NCI-H1436 (cell line): ENCODE results near the gene PML.
"Not testable (repeated sequence)": the region's sequence is repeated elsewhere in the genome, so short reads cannot be mapped to it uniquely, and the experiment has no call there.

Experiments used
- DNase-seq: peaks from one replicate; lab custom pipeline; 2025; lab: John Stamatoyannopoulos, UW

PML gene

DNA sequence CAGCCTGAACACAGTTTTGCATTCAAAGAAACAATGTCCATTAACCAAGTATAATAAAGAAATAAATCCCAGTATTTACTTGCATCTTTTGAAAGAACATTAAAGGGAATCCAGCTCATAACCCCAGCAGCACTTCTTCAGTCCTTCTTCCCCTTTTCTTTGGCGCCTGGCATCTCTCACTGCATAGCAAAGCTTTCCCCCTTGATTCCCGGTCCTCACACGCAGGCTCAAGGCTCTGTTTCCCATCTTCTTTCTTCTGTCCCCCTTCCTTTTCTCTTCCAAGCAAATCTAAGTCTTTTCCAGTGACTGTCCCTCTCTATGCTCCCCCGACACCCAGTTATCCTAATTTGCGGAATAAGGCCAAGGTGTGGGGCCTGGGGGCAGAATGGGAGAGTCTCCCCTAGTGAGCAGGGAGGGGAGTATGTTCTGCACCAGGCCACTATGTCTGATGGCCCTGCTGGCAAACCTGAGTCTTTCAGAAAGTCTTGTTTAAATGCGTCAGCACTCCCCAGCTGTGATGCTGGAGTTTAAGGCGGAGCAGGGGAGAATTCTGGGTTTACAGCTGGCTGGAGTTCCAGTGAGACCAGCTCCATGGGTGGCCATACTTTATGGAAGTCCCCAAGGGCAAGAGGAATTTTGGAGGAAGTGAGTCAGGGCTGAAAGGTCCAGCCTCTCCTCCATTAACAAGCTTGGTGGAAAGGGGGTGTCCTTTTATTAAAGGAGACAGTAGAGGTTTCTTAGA is 45.8 kb downstream of the PML start:
- DNase-seq, result no peak

DNA sequence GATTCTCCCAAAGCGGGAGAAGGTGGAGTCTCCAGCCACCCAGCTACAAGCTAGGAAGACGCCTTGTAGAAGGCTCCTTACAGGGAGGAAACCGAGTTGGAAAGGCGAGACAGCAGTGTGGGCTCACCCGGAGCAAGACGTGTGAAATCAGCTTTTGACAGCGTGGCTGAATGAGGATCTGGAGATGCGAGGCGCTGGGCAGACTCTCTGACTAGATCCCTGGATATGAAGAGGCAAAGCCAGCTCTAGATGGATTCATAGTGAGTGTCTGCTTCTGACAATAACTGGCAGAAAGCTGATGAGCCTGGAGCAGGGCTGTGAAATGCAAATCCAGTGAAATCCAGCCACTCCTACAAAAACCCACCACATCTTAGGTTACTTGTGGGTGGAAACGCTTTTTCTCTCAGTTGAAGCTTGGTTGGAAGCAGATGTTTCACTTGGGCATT is 46.8 kb downstream of the PML start:
- DNase-seq, result no peak

DNA sequence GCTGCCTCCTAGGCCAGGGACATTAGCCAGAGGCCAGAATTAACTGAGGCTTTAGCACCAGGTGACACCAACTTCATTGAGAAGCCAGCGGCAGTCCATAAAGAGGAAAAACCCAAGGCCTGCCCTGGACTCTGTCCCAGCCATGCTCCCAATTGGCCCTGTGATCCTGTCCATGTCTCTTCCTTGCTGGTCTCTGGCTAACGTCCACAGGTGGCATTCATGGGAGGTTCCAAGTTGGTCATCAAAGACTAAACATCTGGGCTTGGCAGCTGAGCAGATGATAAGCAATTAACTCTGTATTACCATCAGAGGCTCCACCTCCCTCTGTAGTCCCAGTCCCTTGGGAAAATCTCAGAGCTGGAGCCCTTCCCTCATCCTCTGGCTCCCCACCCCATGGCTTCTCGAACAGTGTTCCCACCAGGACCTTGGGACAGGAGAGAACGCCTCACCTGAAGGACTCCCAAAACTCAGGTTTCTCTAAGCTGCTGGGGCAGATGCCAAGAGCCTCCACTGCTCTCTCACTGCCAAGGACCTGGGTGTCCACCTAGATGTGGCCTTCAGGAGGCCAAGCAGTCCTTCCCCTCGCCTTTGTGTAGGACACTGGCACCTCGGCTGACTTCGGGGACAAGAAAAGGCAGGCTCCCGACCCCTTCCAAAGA is 47.4 kb downstream of the PML start:
- no peak for DNase-seq

DNA sequence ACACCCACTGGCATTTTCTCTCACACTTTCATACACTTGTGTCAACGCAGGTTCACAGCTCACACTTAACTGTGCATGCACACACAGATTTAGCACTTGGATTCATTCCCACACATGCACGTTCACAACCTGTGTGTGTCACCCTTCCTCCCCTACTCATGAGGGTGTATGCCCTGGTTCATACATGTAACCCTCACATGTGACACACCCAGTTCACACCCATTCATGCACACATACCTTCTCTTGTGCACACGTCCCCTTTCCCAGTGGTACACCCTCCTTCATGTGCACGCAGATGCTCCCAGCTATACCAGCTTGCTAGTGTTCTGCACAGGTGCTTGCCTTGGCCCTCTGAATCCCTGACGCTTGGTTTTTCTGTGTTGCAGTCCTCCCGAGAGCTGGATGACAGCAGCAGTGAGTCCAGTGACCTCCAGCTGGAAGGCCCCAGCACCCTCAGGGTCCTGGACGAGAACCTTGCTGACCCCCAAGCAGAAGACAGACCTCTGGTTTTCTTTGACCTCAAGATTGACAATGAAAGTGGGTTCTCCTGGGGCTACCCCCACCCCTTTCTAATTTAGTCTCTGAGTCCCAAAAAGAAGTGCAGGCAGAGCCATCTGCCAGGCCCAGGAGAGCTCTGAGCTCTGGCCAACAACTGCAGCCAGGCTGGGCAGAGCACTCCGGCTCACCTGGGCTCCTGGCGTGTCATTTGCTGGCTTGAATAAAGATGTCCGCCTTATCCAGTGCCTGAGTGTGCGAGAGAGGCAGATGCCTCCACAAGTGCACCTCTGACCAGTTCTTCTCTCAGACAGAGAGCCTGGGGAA is 48.3 kb downstream of the PML start:
- DNase-seq, result no peak

DNA sequence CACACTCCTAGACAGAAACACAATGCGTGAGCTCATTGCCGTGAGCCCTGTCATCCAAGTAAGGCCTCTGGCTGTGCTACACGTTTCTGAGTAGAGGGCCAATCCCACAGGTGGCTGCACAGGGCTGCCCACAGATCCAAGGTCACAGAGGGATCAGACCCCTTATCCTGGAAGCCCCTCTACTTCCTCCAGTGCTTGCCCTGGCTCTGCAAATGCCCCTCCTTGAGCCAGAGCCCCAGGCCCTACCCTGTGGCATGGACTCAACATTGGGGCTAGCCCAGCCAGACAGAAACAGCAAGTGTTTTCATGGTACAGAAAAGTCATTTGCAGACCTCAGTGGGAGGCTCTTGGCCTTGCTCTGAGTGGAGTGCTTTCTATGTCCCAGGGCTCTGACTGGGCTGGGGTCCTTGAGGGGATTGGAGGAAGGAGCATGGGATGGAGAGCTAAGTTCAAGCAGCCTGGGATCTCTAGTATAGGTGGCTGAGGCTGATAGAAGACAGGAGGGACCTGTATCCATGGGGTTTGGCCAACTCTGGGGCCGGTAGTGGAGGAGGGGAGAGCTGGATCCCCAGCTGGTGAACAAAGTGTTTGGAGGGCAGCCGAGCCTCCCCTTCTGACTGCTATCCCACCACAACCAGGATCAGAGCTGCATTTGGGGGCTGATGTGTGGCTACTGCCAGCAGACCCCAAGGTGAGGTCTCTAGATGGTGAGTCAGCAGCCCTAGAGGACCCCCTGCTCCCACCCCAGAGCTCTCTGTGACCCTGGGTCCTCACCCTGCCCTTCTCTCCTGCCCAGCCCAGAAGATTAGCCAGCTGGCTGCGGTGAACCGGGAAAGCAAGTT is 49.1 kb downstream of the PML start:
- DNase-seq, result no peak

DNA sequence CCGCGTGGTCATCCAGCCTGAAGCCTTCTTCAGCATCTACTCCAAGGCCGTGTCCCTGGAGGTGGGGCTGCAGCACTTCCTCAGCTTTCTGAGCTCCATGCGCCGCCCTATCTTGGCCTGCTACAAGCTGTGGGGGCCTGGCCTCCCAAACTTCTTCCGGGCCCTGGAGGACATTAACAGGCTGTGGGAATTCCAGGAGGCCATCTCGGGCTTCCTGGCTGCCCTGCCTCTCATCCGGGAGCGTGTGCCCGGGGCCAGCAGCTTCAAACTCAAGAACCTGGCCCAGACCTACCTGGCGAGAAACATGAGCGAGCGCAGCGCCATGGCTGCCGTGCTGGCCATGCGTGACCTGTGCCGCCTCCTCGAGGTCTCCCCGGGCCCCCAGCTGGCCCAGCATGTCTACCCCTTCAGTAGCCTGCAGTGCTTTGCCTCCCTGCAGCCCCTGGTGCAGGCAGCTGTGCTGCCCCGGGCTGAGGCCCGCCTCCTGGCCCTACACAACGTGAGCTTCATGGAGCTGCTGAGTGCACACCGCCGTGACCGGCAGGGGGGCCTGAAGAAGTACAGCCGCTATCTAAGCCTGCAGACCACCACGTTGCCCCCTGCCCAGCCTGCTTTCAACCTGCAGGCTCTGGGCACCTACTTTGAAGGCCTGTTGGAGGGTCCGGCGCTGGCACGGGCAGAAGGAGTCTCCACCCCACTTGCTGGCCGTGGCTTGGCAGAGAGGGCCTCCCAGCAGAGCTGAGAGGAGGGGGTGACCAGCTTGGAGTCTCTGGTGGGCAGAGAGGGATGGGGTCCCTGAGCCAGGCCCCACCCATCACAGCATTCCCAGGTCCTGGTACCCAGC is 50.0 kb downstream of the PML start:
- no peak for DNase-seq

DNA sequence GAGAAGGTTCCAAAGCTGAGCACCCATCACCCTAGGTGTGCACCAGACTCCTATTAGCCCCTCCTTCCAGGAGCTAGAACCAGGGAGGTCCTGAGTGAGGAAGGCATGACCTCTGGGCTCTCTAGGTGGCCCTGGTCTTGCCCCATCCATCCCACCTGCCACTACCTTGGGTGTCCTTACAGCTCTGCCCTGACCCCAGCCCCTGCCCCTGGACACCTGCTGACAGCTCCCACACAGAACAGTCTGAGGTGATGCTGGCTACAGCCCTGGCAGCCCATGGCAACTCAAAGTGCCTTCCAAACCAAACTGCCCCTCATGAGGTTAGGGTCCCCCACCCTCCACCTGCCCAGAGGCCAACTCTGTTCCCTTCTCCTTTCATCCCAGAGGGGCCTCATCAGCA is 50.7 kb downstream of the PML start:
- DNase-seq, result no peak

DNA sequence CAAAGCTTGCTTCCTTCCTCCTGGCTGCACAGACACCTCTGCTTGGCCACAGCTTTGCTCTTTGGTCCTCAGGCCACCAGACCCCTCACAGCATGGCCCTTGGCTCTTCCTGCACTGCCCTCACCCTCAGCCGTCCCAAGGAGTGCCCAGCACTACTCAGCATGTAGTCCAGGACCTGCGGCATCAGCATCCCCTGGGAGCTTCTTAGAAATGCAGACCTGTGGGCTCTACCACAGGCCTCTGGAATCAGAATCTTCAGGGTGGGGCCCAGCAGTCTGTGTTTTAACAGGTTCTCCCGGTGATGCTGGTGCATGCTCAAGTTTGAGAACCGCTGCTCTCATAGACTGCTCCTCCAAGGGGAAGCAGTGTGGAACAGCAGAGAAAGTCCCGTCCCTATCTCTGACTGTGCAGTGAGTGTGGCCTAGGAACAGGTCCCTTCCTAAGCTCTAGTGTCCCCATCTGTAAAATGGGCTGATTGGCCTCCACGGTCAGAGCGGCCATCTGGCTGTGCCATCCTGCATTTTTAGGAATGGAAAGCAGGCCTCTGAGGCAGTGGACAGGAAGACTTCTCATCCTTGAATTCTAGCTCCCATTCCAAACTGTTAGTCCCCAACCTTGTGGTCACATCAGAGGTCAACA is 51.2 kb downstream of the PML start:
- DNase-seq, result no peak

DNA sequence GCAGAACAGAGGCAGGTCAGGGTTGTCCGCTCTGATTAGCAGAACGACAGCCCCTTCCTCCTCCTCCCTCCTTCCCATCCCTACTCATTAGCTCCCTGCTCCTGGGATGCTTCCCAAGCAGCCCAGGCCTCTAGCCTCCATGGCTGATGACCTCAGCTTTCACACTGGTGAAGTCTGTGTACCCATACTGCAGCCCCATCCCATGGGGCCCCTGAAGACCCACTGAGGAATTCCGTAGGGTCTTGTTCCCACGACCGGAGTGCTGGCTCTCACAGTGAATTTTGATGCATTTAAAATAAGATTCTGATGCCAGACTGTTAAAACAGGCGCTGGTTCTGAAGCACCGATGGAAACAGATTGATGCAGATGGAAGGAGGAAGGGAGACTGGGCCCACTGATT is 51.8 kb downstream of the PML start:
- DNase-seq, result no peak

DNA sequence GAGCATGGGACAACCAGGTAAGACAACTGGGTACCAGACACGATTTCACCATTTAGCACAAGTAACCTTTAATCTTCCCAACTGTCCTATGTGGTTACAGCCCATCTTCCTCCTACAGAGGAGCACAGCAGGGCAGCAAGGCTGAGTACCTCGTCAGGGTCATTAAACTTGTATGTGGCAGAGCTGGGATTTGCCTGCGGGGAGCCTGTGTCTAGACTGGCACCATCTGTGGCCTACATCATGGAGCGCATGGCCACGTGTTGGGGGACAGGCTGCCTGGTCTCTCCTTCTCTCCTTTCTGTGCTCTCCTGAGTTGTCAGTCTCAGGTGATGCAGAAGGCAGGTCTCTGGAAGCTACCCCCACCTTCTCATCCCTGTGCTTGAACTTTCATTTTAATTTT is 55.6 kb downstream of the PML start:
- DNase-seq, result no peak

DNA sequence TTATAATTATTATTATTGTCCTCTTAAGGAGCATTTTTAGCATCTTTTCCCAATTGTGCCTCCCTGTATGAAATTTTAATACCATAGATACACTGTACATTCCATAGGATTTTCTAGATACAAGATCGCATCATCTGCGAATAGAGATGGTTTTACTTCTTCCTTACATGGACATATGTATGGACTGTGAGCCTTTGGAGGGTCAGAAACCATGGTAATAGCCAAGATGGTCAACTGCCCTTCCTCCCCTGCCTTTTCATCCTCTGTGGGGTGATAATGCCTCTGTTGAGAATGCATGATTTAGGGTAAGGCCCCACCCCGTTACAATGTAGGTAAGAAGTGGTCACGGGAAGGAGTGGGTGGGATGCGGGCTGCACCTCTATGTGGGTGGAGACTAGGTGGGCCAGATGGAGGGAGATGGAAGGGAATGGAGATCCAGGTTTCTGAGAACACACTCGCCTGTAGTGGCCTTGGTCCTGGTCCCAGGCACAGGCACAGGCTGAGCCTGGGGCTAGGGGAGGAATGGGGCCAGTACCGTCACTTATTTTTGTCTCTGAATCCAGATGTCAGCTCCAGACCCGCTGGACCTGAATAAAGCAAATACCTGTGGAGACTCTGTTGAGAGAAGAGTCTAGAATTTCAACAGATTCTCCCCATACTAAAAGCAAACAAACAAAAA is 56.2 kb downstream of the PML start:
- no peak for DNase-seq

DNA sequence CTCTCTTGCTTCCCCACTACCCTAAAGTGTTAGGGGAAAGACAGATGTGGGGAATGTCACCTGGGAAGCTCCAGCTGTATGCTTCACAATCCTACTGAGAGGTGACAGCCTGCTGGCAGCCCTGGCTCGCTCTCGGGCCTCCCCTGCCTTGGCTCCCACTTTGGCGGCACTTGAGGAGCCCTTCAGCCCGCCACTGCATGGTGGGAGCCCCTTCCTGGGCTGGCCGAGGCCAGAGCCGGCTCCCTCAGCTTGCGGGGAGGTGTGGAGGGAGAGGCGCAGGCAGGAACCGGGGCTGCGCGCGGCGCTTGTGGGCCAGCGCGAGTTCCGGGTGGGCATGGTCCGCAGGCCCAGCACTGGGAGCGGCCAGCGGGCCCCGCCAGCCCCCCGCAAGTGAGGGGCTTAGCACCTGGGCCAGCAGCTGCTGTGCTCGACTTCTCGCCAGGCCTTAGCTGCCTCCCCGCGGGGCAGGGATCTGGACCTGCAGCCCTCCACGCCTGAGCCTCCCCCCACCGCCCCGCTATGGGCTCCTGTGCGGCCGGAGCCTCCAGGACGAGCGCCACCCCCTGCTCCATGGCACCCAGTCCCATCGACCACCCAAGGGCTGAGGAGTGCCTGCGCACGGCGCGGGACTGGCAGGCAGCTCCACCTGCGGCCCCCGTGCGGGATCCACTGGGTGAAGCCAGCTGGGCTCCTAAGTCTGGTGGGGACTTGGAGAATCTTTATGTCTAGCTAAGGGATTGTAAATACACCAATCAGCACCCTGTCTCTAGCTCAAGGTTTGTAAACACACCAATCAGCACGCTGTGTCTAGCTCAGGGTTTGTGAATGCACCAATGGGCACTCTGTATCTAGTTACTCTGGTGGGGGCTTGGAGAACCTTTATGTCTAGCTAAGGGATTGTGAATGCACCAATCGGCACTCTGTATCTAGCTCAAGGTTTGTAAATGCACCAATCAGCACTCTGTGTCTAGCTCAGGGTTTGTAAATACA is 58.0 kb downstream of the PML start:
- not testable (repeated sequence) for DNase-seq

DNA sequence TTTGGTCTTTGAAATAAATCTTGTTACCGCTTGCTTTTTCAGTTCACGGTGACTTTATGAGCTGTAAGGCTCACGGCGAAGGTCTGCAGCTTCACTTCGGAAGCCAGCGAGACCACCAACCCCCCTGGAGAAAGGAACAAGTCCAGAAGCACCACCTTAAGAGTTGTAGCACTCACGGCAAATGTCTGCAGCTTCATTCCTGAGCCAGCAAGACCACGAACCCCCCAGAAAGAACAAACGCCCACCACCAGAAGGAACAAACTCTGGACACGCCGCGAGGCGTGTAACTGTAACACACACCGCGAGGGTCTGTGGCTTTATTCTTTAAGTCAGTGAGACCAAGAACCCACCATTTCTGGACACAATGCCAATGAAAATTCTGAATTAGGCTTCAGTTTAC is 59.0 kb downstream of the PML start:
- DNase-seq, result no peak

DNA sequence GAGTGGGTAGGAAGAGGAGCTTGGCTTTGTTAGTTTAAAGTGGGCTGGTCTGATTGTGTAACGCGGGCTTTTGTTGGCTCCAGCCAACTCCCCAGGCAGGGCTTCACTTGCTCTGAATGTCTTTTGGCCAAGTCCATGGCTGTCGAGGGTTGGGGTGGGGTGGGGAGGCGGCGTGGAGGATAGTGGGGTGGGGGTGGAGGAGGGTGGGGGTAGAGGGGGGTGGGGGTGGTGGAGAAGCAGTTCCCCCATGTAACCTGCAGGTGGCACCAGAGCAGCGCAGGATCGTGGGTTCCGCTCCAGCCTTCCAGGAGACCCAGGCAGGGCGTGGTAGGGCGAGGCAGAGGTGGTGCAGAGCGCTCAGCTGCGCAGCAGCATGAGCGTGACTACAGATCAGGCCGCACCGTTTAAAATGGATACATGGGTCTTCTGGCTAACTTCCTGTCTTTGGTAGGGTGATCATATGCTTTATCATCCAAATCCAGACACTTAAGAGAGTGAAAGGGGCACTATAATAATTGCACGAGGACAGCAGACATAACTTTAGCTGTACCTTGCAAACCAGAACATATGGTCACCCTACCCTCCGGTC is 59.5 kb downstream of the PML start:
- peak; percentile 75 for DNase-seq

DNA sequence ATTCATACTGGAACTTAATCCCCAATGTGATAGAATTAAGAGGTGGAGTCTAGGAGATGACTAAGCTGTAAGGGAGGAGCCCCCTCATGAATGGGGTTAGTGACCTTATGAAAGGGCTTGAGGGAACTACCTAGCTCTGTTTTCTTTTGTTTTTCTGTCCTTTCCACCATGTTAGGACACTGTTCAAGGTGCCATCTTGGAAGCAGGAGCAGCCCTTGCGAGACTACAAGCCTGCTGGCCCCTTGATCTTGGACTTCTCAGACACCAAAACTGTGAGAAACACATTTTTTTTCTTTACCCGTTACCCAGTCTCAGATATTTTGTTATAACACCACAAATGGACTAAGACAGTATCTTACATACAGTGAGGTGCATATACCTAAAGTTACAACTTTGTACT is 61.3 kb downstream of the PML start:
- DNase-seq, result no peak

DNA sequence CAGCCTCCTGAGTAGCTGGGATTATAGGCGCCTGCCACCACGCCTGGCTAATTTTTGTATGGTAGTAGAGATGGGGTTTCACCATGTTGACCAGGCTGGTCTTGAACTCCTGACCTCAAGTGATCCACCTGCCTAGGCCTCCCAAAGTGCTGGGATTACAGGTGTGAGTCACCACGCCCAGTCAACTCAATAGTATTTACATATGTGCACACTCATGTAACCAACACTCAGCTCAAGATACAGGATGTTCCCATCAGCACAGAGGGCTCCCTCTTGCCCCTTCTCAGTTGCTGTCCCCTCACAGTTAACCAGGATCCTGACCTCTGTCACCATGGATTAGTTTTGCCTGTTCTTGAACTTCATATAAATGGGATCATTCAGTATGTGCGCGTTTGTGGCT is 61.8 kb downstream of the PML start:
- DNase-seq, result not testable (repeated sequence)

DNA sequence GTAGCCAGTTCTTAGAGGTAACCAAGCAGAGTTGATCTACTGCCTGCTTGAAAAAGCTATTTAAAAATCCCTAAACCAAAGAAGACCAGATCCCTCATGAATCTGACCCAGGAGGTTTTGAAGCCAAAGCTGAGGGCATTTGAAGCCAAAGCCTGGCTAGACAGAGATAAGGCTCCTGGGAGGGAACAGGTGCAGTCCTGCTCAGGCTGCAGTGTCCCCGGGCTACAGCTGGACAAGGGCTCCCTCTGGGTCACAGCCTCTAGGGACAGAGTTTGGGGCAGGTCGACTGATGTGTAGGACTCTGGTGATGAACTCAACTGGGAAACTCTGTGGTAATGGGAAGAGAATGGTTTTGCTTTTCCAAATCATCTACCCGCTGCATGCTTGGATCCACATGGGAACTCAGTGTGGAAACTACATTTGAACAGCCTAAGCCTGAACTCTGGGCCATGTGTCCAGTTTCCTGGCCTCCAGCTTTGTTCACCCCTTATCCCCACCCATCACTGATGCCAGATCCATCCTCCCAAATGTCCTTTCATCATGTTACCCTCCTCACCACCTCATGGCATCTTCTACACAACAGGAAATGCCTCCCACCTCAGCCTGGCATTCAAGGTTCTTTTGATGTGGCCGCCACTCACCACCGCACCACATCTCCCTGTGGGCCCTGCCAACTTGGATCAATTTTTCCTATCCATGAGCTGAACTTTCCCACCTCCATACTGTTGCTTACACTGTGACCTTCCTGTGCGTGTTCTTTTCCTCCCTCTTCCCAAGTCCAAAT is 64.7 kb downstream of the PML start:
- DNase-seq, result not testable (repeated sequence)

DNA sequence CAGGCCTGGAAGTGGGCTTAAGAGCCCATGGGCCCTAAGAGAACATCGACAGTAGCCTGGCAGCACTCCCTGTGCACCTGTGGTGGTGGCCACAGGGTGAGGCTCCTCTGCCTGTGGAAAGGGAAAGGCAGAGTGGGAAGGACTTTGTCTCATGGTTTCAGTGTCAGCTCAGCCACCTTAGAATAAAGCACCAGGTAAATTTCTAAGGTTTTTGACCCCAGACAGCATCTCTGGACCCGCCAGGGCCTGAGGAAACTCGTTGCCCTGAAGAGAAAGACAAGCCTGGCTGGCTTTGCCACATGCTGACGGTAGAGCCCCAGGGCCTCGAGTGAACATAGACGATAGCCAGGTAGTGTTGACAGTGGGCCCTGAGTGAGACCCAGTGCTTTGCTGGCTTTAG is 65.7 kb downstream of the PML start:
- DNase-seq, result no peak
